Kidney (tissue), 14 donors: ENCODE measurements around the gene APBB3. TPM values are rescaled to one million over a fixed set of nuclear protein-coding genes. Genes with fewer than 3 reads are reported as not detected.
A peak's percentile ranks its signal among the peaks of the same experiment; 100 is the strongest.

Source experiments
- DNase-seq, 5 donors: peaks; one replicate each; pipeline ENCODE4 v3.0.0-alpha.2; 2013 to 2020
- FAIRE-seq: peaks from 2 replicates; lab custom pipeline; 2012; peaks lifted over from hg19 to GRCh38; lab: Jason Lieb, UNC
- H3K27ac ChIP-seq, 2 donors: one replicate each; pipeline ENCODE4 v1.7.0; 2013; ENCODE audit warnings: low read depth in 2 of 2, low read length in 2 of 2, inconsistent platforms in 1 of 2
- H3K27me3 ChIP-seq: one replicate; pipeline ENCODE4 v1.7.1; 2013; ENCODE audit warnings: low read length, inconsistent platforms; ENCODE audit not compliant: control insufficient read depth, insufficient read depth
- H3K36me3 ChIP-seq, 3 donors: one replicate each; pipeline versions ENCODE4 v1.7.0 to v1.7.1; 2013; ENCODE audit warnings: low read length in 3 of 3, control low read depth in 1 of 3, inconsistent platforms in 1 of 3; ENCODE audit not compliant: insufficient read depth in 3 of 3, control insufficient read depth in 2 of 3
- H3K4me1 ChIP-seq, 3 donors: one replicate each; pipeline versions ENCODE4 v1.7.0 to v1.7.1; 2013; ENCODE audit warnings: low read length in 3 of 3, inconsistent platforms in 1 of 3, low read depth in 1 of 3; ENCODE audit not compliant: control insufficient read depth in 2 of 3, insufficient read depth in 2 of 3
- H3K4me3 ChIP-seq, 3 donors: one replicate each; pipeline versions ENCODE4 v1.7.0 to v1.8.1; 2013; ENCODE audit warnings: low read length in 3 of 3, control low read depth in 1 of 3, inconsistent platforms in 1 of 3
- H3K9ac ChIP-seq, 3 donors: one replicate each; pipeline versions ENCODE4 v1.7.0 to v1.7.1; 2013; ENCODE audit warnings: low read length in 3 of 3, control low read depth in 1 of 3, inconsistent platforms in 1 of 3
- H3K9me3 ChIP-seq, 3 donors: one replicate each; pipeline versions ENCODE4 v1.7.0 to v1.7.1; 2013; ENCODE audit warnings: low read length in 3 of 3, control low read depth in 1 of 3, inconsistent platforms in 1 of 3; ENCODE audit not compliant: control insufficient read depth in 2 of 3, insufficient read depth in 1 of 3
- intact Hi-C: fragments of 100-400 bp; cut with DNase I; formaldehyde crosslinking; loops from one replicate; pipeline ENCODE4 v1.11.1; 2022
- polyA plus RNA-seq: library from polyadenylated mRNA; stranded (reverse); fragments of 350-450 nt; fragmentation: Illumina TruSeq; extraction: RNeasy Lipid Tissue Mini Kit (QIAGEN cat#74804); gene quantifications from one replicate; pipeline ENCODE4 v1.2.3, GENCODE V29; 2014; ENCODE audit warnings: low read depth, low replicate concordance; ENCODE audit not compliant: insufficient read depth
- total RNA-seq: library from RNA; stranded (reverse); fragmentation: NEBNext Ultra II Directional; extraction: Animal tissue kit (Norgen Biotek cat#: 25700); gene quantifications from one replicate; pipeline ENCODE4 v1.2.1, GENCODE V29; 2021
- TF ChIP-seq, protein P1 (sequence below): IDR thresholded peaks from 3 replicates; pipeline ENCODE4 v1.5.1; 2012; ENCODE audit warnings: mild to moderate bottlenecking, moderate library complexity, borderline replicate concordance; ENCODE audit not compliant: insufficient read depth; ENCODE audit errors: extremely low read depth
- donor health status: control.
- donor health status: control.
- donor health status: control.
- donor health status: control.
- donor health status: control.
- donor health status: DM: yes; HTN: yes; CAD: no.
- donor health status: Normal renal cell carcinoma (clear cell type).

APBB3 gene
- total and polyA plus RNA-seq, 2 donors from 2014 or later, result 19.6 to 33.9 TPM

- Histone ChIP-seq H3K27me3 (no peaks in the 10 kb centered on the region), H3K4me1 (peaks cover 0 to 30% (median 13%) of the 10 kb centered on the region in 3 donors), H3K36me3 (peaks cover 0 to 19% (median 13%) of the 10 kb centered on the region in 3 donors), H3K9me3 (no peaks in the 10 kb centered on the region), H3K4me3 (no peak overlapping the region), H3K27ac (peak overlapping the region in 1 of 2 donors; percentile 11), H3K9ac (no peak overlapping the region)
- TF ChIP-seq, protein P1, sequence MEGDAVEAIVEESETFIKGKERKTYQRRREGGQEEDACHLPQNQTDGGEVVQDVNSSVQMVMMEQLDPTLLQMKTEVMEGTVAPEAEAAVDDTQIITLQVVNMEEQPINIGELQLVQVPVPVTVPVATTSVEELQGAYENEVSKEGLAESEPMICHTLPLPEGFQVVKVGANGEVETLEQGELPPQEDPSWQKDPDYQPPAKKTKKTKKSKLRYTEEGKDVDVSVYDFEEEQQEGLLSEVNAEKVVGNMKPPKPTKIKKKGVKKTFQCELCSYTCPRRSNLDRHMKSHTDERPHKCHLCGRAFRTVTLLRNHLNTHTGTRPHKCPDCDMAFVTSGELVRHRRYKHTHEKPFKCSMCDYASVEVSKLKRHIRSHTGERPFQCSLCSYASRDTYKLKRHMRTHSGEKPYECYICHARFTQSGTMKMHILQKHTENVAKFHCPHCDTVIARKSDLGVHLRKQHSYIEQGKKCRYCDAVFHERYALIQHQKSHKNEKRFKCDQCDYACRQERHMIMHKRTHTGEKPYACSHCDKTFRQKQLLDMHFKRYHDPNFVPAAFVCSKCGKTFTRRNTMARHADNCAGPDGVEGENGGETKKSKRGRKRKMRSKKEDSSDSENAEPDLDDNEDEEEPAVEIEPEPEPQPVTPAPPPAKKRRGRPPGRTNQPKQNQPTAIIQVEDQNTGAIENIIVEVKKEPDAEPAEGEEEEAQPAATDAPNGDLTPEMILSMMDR, result no peak
- intact Hi-C loops, result no loop called here
- no peak for FAIRE-seq
- peak in 1 of 5 donors; percentile 49 for DNase-seq
These were observed 4.2 kb upstream of the APBB3 start for GRCh38 chr5:140568443-140569063.

- TF ChIP-seq, protein P1, result no peak
- Histone ChIP-seq H3K9ac (no peak overlapping the region), H3K4me3 (no peak overlapping the region), H3K27ac (no peak overlapping the region), H3K9me3 (no peaks in the 10 kb centered on the region), H3K27me3 (no peaks in the 10 kb centered on the region), H3K4me1 (peaks cover 0 to 34% (median 17%) of the 10 kb centered on the region in 3 donors), H3K36me3 (peaks cover 0 to 19% (median 13%) of the 10 kb centered on the region in 3 donors)
- DNase-seq (peak in 1 of 5 donors; percentile 52), FAIRE-seq (no peak)
- intact Hi-C loops, result no loop called here
These were observed 3.5 kb upstream of the APBB3 start for GRCh38 chr5:140567871-140568270.

- FAIRE-seq (no peak), DNase-seq (peak in 1 of 5 donors; percentile 75)
- TF ChIP-seq, protein P1, result no peak
These were observed 2.9 kb upstream of the APBB3 start for GRCh38 chr5:140567136-140567818.

More at GRCh38 chr5:140567136-140567818, 2.9 kb upstream of the APBB3 start:
- Histone ChIP-seq H3K27ac (no peak overlapping the region), H3K36me3 (peaks cover 0 to 19% (median 13%) of the 10 kb centered on the region in 3 donors), H3K9me3 (no peaks in the 10 kb centered on the region), H3K27me3 (no peaks in the 10 kb centered on the region), H3K4me1 (peaks cover 0 to 34% (median 17%) of the 10 kb centered on the region in 3 donors), H3K9ac (no peak overlapping the region), H3K4me3 (no peak overlapping the region)
- intact Hi-C loops, result no loop called here
